Measurements from ENCODE around the gene MEIS3. TPM values are rescaled to one million over a fixed set of nuclear protein-coding genes. Genes with fewer than 3 reads are reported as not detected.

The MEIS3 gene
- total RNA-seq, 1 experiment from 2014 or later = 35.8 TPM

DNA sequence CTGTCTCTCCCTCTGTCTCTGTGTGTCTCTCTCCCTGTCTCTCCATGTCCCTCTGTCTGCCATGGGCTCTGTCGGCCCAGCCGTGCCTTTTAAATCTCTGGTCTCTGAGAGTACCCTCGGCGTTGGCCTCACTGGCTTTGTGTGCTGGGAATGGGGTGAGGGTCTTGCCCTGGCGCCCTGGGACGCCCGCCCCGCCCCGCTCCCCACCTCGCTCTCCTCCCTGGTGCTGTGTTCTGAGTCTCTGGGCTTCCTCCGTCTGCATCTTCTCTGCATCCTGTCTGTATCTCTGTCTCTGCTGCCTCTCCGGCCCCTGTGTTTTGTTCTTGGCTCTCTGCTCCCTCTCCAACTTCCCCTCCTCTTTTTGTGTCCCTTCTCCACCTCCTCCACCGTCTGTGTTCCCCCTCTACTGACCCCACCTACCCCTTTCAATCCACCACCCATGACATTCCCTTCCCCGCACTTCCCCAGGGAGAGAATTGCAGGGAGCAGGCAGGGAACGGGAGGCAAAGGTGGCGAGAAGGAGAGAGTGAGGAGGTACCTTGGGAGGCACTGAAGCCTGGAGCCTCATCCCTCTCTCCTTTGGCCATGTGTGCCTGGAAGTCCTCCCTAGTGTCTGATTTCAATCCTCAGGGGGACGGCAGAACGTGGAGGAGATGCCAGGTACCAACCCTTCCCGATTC is 4.0 kb upstream of the MEIS3 start:
- peaks cover 20% of the 10 kb centered on the region; the same call in 1 of the 2 replicates for H3K27me3 ChIP-seq (ENCODE audit: insufficient read depth, low read length)
- no peak overlapping the region; the same call in 1 of the 2 replicates for H3K27ac ChIP-seq (ENCODE audit: low read depth, low read length)
- ChIA-PET RAD21 (ENCODE audit: low non-redundant PET in 1 of 2, low total read pairs in 2 of 2, uncharacterized antibody in 2 of 2, unreplicated experiment in 2 of 2) (no interaction called here), CTCF (no interaction called here), POLR2A (no interaction called here)
- H3K9me2 ChIP-seq (ENCODE audit: insufficient read depth) = no peaks in the 10 kb centered on the region
- H3K36me3 ChIP-seq (ENCODE audit: control insufficient read depth in 1 of 2, insufficient read depth in 2 of 2, low read length in 2 of 2) = no peaks in the 10 kb centered on the region
- ATAC-seq = no peak
- no TSS peak for BruUV-seq (replicated peaks)
- H4K20me1 ChIP-seq (ENCODE audit: insufficient read depth) = no peaks in the 10 kb centered on the region
- H3K9ac ChIP-seq (ENCODE audit: low read length) = no peak overlapping the region
- TF ChIP-seq EZH2phosphoT487 (IDR thresholded peaks at IDR 0.05; ENCODE audit: borderline replicate concordance) (no peak), YY1 (IDR thresholded peaks at IDR 0.05; ENCODE audit: extremely low read depth, insufficient replicate concordance, low read depth, low read length) (no peak), EZH2 (IDR thresholded peaks at IDR 0.05) (no peak), CEBPB (IDR thresholded peaks at IDR 0.05; ENCODE audit: low read depth) (no peak), REST (IDR thresholded peaks at IDR 0.05; ENCODE audit: low read depth) (no peak), EGR1 (IDR thresholded peaks at IDR 0.05; ENCODE audit: low read depth) (no peak), CTCF (IDR thresholded peaks at IDR 0.05 in 2 of 3, conservative IDR thresholded peaks at IDR 0.05 in 1 of 3; ENCODE audit: borderline replicate concordance in 1 of 3, insufficient read depth in 1 of 3, low read depth in 2 of 3, low read length in 2 of 3) (no peak)
- peaks cover 22 to 36% of the 10 kb centered on the region in 2 experiments for H3K4me1 ChIP-seq (ENCODE audit: control insufficient read depth in 1 of 2, insufficient read depth in 2 of 2, low read length in 2 of 2)
- H3K4me2 ChIP-seq (ENCODE audit: low read length) = no peak overlapping the region
- DNase-seq (ENCODE audit: low read depth, low spot score) = no peak
- intact Hi-C loops (cut with micrococcal nuclease) = no loop called here
- no peaks in the 10 kb centered on the region for H3K9me3 ChIP-seq (ENCODE audit: control insufficient read depth in 1 of 2, insufficient read depth in 1 of 2, low read depth in 1 of 2, low read length in 2 of 2)
- no peak overlapping the region for H3K4me3 ChIP-seq (replicated peaks in 1 of 2; ENCODE audit: low read depth in 1 of 2, low read length in 2 of 2)
- no peak overlapping the region for H2AFZ ChIP-seq (ENCODE audit: low read depth, low read length, poor library complexity, severe bottlenecking)
- no peaks in the 10 kb centered on the region for H3K79me2 ChIP-seq (ENCODE audit: insufficient read depth, low read length)
